ENCODE results near the gene EFCAB8.

Gene EFCAB8

GRCh38 chr20:32988008-32988407 lies 129.3 kb downstream of the EFCAB8 start:
- DNase-seq: no peak

- DNase-seq: no peak
Observed at GRCh38 chr20:32989507-32990283, 131.0 kb downstream of the EFCAB8 start.

- DNase-seq: no peak
Observed at GRCh38 chr20:32990426-32990825, 131.7 kb downstream of the EFCAB8 start.

GRCh38 chr20:32991383-32991782 lies 132.7 kb downstream of the EFCAB8 start:
- no peak for DNase-seq

- no peak for DNase-seq
Observed at GRCh38 chr20:32991792-32992641, 133.3 kb downstream of the EFCAB8 start.

- no peak for DNase-seq
Observed at GRCh38 chr20:32993496-32994050, 134.8 kb downstream of the EFCAB8 start.

- no peak for DNase-seq
Observed at GRCh38 chr20:32995802-32996201, 137.1 kb downstream of the EFCAB8 start.

GRCh38 chr20:32997431-32997830 lies 138.7 kb downstream of the EFCAB8 start:
- no peak for DNase-seq

GRCh38 chr20:32999603-33000250 lies 141.0 kb downstream of the EFCAB8 start:
- DNase-seq: no peak

- DNase-seq: no peak
Observed at GRCh38 chr20:33000802-33001466, 142.2 kb downstream of the EFCAB8 start.

GRCh38 chr20:33002087-33002808 lies 143.5 kb downstream of the EFCAB8 start:
- no peak for DNase-seq

GRCh38 chr20:33004141-33004751 lies 145.5 kb downstream of the EFCAB8 start, which contains the start of gene SUN5:
SUN5 (minus strand) TSS chr20:33004433; CDS start chr20:33004340, 93 bp downstream.
- DNase-seq: no peak

GRCh38 chr20:33005132-33005566 lies 146.4 kb downstream of the EFCAB8 start:
- DNase-seq: no peak

GRCh38 chr20:33005908-33006775 lies 147.4 kb downstream of the EFCAB8 start:
- no peak for DNase-seq

- no peak for DNase-seq
Observed at GRCh38 chr20:33006776-33007375, 148.2 kb downstream of the EFCAB8 start.

GRCh38 chr20:33007376-33008335 lies 148.9 kb downstream of the EFCAB8 start, which contains the start of gene BPIFB2:
BPIFB2 (plus strand) TSS chr20:33007704; CDS start chr20:33008575, 871 bp downstream.
- no peak for DNase-seq

GRCh38 chr20:33008336-33009213 lies 149.9 kb downstream of the EFCAB8 start:
- DNase-seq: no peak

Measured in activated CD4-positive, alpha-beta T cell treated with anti-CD3 and anti-CD28 coated beads for 1 hour (primary cell).